GM12878 (cell line): ENCODE measurements around the gene AK8.

Experiments used
- ATF2 ChIP-seq: IDR thresholded peaks from 2 replicates; pipeline ENCODE4 v1.6.1; 2012; ENCODE audit warnings: low read length, inconsistent platforms
- BHLHE40 ChIP-seq, 2 experiments: fragments of 450-650 bp in 1 of 2; IDR thresholded peaks; 2 replicates each; pipeline ENCODE4 v1.6.1; 2011 to 2017; ENCODE audit warnings: low read depth in 2 of 2, borderline replicate concordance in 1 of 2, improper control_type of control experiment in 1 of 2, low read length in 1 of 2, mild to moderate bottlenecking in 1 of 2
- CTCF ChIP-seq, 3 experiments: IDR thresholded peaks in 2 of 3; conservative IDR thresholded peaks in 1 of 3; 2 replicates each; pipeline ENCODE4 v1.5.1; 2011; ENCODE audit warnings: low read depth in 3 of 3, low read length in 3 of 3, mild to moderate bottlenecking in 3 of 3, control low read depth in 2 of 3, moderate library complexity in 2 of 3, inconsistent platforms in 1 of 3, mixed read lengths in 1 of 3; ENCODE audit not compliant: control insufficient read depth in 2 of 3, insufficient read depth in 1 of 3; ENCODE audit errors: extremely low read depth in 1 of 3
- EP300 ChIP-seq, 2 experiments: fragments of 150-350 bp in 1 of 2; IDR thresholded peaks; 2 replicates each; pipeline ENCODE4 v1.6.1; 2011 to 2012; ENCODE audit warnings: low read depth in 2 of 2, low read length in 2 of 2, borderline replicate concordance in 1 of 2, improper control_type of control experiment in 1 of 2, inconsistent platforms in 1 of 2; ENCODE audit not compliant: control insufficient read depth in 1 of 2
- HDGF ChIP-seq: fragments of 450-650 bp; IDR thresholded peaks from 2 replicates; pipeline ENCODE4 v1.6.1; 2016; ENCODE audit warnings: antibody characterized with exemption
- POLR2AphosphoS5 ChIP-seq: IDR thresholded peaks from 2 replicates; pipeline ENCODE4 v1.6.1; 2011; ENCODE audit warnings: mild to moderate bottlenecking, low read length, inconsistent platforms
- TF ChIP-seq, protein P1 (sequence below): fragments of 450-650 bp; IDR thresholded peaks from 2 replicates; pipeline ENCODE4 v1.6.1; 2016; ENCODE audit warnings: mild to moderate bottlenecking, moderate library complexity, borderline replicate concordance
- TF ChIP-seq, protein P2 (sequence below): fragments of 450-650 bp; IDR thresholded peaks from 2 replicates; pipeline ENCODE4 v1.6.1; 2017; ENCODE audit warnings: mild to moderate bottlenecking

DNA sequence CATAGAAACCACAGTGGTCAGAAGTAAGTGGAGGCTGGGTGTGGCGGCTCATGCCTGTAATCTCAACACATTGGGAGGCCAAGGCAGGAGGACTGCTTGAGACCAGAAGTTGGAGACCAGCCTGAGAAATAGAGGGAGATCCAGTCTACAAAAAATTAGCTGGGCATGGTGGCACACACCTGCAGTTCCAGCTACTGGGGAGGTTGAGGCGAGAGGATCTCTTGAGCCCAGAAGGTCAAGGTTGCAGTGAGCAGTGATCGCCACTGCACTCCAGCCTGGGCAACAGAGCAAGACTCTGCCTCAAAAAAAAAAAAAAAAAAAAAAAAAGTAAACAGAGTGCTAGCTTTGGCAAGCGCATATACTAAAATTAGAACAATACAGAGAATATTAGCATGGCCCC is 24.6 kb downstream of the AK8 start:
- TF ChIP-seq ATF2 (no peak), EP300 (IDR thresholded peaks at IDR 0.05; ENCODE audit: borderline replicate concordance in 1 of 2, control insufficient read depth in 1 of 2, low read depth in 2 of 2, low read length in 2 of 2) (no peak), CTCF (IDR thresholded peaks at IDR 0.05 in 2 of 3, conservative IDR thresholded peaks at IDR 0.05 in 1 of 3; ENCODE audit: control insufficient read depth in 2 of 3, extremely low read depth in 1 of 3, insufficient read depth in 1 of 3, low read depth in 3 of 3, low read length in 3 of 3) (no peak), HDGF (no peak), BHLHE40 (IDR thresholded peaks at IDR 0.05; ENCODE audit: borderline replicate concordance in 1 of 2, low read depth in 2 of 2, low read length in 1 of 2) (no peak), POLR2AphosphoS5 (no peak)
- TF ChIP-seq, protein P1, sequence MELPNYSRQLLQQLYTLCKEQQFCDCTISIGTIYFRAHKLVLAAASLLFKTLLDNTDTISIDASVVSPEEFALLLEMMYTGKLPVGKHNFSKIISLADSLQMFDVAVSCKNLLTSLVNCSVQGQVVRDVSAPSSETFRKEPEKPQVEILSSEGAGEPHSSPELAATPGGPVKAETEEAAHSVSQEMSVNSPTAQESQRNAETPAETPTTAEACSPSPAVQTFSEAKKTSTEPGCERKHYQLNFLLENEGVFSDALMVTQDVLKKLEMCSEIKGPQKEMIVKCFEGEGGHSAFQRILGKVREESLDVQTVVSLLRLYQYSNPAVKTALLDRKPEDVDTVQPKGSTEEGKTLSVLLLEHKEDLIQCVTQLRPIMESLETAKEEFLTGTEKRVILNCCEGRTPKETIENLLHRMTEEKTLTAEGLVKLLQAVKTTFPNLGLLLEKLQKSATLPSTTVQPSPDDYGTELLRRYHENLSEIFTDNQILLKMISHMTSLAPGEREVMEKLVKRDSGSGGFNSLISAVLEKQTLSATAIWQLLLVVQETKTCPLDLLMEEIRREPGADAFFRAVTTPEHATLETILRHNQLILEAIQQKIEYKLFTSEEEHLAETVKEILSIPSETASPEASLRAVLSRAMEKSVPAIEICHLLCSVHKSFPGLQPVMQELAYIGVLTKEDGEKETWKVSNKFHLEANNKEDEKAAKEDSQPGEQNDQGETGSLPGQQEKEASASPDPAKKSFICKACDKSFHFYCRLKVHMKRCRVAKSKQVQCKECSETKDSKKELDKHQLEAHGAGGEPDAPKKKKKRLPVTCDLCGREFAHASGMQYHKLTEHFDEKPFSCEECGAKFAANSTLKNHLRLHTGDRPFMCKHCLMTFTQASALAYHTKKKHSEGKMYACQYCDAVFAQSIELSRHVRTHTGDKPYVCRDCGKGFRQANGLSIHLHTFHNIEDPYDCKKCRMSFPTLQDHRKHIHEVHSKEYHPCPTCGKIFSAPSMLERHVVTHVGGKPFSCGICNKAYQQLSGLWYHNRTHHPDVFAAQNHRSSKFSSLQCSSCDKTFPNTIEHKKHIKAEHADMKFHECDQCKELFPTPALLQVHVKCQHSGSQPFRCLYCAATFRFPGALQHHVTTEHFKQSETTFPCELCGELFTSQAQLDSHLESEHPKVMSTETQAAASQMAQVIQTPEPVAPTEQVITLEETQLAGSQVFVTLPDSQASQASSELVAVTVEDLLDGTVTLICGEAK, result no peak
- TF ChIP-seq, protein P2, sequence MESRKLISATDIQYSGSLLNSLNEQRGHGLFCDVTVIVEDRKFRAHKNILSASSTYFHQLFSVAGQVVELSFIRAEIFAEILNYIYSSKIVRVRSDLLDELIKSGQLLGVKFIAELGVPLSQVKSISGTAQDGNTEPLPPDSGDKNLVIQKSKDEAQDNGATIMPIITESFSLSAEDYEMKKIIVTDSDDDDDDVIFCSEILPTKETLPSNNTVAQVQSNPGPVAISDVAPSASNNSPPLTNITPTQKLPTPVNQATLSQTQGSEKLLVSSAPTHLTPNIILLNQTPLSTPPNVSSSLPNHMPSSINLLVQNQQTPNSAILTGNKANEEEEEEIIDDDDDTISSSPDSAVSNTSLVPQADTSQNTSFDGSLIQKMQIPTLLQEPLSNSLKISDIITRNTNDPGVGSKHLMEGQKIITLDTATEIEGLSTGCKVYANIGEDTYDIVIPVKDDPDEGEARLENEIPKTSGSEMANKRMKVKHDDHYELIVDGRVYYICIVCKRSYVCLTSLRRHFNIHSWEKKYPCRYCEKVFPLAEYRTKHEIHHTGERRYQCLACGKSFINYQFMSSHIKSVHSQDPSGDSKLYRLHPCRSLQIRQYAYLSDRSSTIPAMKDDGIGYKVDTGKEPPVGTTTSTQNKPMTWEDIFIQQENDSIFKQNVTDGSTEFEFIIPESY, result no peak
